ENCODE data around the gene TMEM238L. TPM values are rescaled to one million over a fixed set of nuclear protein-coding genes. Genes with fewer than 3 reads are reported as not detected.

TMEM238L gene
- total RNA-seq, 3 donors from 2014 or later: 47.5 to 122 (median 76.5) TPM

DNA sequence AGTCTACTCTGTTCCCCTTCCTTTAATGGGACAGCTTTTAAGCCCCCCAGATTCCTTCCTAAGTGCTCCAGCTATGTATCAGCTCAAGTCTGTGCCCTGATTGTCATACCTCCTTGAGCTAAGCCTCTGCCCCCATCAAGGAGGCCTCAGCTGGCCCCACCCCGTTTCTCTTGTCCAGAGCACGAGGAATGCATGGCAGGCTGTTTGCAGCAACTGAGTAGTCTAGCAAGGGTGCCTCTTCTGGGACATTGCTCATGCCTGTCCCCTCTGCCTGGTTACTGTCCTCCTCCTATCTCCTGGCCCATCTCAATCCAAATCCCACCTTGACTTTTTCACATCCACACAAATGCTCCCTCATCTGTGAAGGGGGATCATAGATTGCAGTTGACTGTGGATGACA, 46.3 kb downstream of the TMEM238L start:
- DNase-seq (no peak), ATAC-seq (no peak)
- H3K4me1 ChIP-seq (ENCODE audit: low read depth): no peaks in the 10 kb centered on the region
- H3K36me3 ChIP-seq (ENCODE audit: low read depth): no peaks in the 10 kb centered on the region
- intact Hi-C loops (cut with DNase I, micrococcal nuclease): no loop called here
- no peaks in the 10 kb centered on the region for H3K9me3 ChIP-seq
- H3K4me3 ChIP-seq: no peak overlapping the region
- TF ChIP-seq, protein P1, sequence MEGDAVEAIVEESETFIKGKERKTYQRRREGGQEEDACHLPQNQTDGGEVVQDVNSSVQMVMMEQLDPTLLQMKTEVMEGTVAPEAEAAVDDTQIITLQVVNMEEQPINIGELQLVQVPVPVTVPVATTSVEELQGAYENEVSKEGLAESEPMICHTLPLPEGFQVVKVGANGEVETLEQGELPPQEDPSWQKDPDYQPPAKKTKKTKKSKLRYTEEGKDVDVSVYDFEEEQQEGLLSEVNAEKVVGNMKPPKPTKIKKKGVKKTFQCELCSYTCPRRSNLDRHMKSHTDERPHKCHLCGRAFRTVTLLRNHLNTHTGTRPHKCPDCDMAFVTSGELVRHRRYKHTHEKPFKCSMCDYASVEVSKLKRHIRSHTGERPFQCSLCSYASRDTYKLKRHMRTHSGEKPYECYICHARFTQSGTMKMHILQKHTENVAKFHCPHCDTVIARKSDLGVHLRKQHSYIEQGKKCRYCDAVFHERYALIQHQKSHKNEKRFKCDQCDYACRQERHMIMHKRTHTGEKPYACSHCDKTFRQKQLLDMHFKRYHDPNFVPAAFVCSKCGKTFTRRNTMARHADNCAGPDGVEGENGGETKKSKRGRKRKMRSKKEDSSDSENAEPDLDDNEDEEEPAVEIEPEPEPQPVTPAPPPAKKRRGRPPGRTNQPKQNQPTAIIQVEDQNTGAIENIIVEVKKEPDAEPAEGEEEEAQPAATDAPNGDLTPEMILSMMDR (IDR thresholded peaks at IDR 0.05): no peak

DNA sequence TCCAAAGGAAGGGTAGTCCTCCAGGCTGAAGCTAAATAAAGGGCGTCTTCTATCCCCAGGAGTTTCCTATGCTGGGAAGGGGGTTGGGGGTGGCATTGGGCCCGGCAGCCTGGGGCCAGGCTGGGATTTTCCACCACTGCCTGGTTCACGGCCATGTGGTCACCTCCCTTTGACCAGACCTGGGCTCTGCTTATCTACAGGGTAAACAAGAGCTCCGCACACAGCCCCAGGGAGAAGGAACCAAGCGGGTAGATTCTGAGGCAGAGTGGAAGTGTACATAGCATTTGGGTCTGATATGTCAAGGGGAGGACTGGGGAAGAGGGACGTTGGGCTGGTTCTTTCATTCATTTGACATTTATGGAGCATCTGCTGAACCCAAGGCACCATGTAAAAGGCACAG, 46.8 kb downstream of the TMEM238L start:
- H3K9me3 ChIP-seq: no peaks in the 10 kb centered on the region
- DNase-seq: no peak
- no peaks in the 10 kb centered on the region for H3K4me1 ChIP-seq (ENCODE audit: low read depth)
- peak; percentile 70 for ATAC-seq
- H3K36me3 ChIP-seq (ENCODE audit: low read depth): no peaks in the 10 kb centered on the region
- intact Hi-C loops (cut with DNase I, micrococcal nuclease): no loop called here
- no peak overlapping the region for H3K4me3 ChIP-seq
- TF ChIP-seq, protein P1 (IDR thresholded peaks at IDR 0.05): no peak

DNA sequence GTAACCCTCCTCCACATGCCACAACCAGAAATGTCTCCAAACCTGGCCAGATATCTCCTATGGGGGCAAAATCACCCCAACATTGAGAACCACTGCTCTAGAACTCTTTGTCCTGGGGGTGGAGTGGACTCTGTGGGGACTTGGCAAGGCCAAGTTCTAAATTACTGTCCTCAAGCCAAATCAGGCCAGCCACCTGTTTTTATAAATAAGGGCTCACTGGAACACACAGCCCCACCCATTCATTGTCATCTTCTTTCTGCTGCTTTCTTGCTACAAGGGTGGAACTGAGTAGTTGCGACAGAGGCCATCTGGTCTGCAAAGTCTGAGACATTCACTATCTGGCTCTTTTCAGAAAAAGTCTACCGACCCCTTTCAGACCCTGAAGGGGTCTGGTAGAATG, 47.3 kb downstream of the TMEM238L start:
- no peak overlapping the region for H3K4me3 ChIP-seq
- intact Hi-C loops (cut with DNase I, micrococcal nuclease): no loop called here
- no peaks in the 10 kb centered on the region for H3K9me3 ChIP-seq
- ATAC-seq (peak; percentile 77), DNase-seq (no peak)
- H3K36me3 ChIP-seq (ENCODE audit: low read depth): no peaks in the 10 kb centered on the region
- TF ChIP-seq, protein P1 (IDR thresholded peaks at IDR 0.05): no peak
- H3K4me1 ChIP-seq (ENCODE audit: low read depth): no peaks in the 10 kb centered on the region

DNA sequence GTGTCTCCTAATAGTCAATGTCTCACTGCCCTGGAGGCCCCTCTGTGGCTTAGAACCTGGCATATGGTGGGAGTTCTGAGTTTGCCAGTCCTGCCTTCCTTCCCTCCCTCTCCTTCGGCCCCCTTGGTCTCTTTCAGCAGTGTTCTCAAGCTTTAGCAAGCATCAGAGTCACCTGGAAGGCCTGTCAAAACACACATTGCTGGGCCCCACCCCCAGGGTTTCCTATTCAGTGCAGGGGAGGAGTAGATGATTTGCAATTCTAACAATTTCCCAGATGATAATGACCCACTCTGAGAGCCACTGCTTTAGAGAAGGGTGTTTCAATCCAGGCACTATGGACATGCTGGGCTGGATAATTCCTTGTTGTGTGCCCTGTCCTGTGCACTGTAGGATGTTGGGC, 47.7 kb downstream of the TMEM238L start:
- DNase-seq (no peak), ATAC-seq (peak; percentile 17)
- Histone ChIP-seq H3K4me1 (ENCODE audit: low read depth) (no peaks in the 10 kb centered on the region), H3K36me3 (ENCODE audit: low read depth) (no peaks in the 10 kb centered on the region), H3K4me3 (no peak overlapping the region), H3K9me3 (no peaks in the 10 kb centered on the region)
- intact Hi-C loops (cut with DNase I, micrococcal nuclease): no loop called here
- TF ChIP-seq, protein P1 (IDR thresholded peaks at IDR 0.05): no peak

DNA sequence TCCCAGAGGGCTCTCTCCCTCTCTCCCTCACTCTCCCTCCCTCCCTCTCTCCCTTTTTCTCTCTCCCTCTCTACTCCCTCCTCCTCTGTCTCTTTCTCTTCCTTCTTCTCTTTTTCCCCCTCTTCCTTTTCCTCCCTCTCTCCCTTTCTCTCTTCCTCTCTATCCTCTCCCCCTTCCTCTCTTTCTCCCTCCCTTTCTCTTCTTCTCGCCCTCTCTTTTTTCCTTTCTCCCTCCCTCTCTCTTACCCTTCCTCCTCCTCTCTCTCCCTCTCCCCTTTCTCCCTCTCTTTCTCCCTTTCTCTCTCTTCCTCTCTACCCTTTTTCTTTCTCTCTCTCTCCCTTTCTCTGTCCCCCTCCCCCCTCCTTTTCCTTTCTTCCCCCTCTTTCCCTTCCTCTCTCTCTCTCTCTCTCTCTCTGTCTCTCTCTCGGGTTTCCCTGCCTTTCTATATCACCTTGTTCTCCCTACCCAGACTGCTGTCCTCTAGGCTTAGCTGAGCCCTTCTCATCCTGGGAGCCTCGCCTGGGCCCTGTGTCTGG, 48.2 kb downstream of the TMEM238L start:
- intact Hi-C loops (cut with DNase I, micrococcal nuclease): no loop called here
- no peak for ATAC-seq

More for the DNA sequence above, 48.2 kb downstream of the TMEM238L start:
- TF ChIP-seq, protein P1 (IDR thresholded peaks at IDR 0.05): no peak
- no peak for DNase-seq
- Histone ChIP-seq H3K9me3 (no peaks in the 10 kb centered on the region), H3K36me3 (ENCODE audit: low read depth) (no peaks in the 10 kb centered on the region), H3K4me3 (no peak overlapping the region), H3K4me1 (ENCODE audit: low read depth) (no peaks in the 10 kb centered on the region)
